Measurements from ENCODE around the gene ADARB1.

Gene ADARB1

DNA sequence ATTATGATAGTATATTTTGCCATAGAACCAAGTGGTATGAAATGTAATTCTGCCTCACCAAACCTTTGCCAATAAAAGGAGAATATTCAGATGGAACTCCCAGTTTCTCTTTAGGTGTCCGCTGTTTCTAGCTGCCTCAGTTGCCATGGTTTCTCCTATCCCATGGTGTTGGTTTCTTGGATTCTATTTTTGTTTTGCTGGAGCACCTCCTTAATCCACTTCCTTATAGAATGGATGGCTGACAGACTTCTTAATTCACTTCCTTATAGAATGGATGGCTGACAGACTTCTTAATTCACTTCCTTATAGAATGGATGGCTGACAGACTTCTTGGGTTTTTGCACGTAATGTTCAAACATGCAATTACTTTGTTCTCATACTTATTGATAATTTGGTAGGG is 43.7 kb downstream of the ADARB1 start:
- no peak for DNase-seq (ENCODE audit: low read depth)
- TF ChIP-seq, protein P1, sequence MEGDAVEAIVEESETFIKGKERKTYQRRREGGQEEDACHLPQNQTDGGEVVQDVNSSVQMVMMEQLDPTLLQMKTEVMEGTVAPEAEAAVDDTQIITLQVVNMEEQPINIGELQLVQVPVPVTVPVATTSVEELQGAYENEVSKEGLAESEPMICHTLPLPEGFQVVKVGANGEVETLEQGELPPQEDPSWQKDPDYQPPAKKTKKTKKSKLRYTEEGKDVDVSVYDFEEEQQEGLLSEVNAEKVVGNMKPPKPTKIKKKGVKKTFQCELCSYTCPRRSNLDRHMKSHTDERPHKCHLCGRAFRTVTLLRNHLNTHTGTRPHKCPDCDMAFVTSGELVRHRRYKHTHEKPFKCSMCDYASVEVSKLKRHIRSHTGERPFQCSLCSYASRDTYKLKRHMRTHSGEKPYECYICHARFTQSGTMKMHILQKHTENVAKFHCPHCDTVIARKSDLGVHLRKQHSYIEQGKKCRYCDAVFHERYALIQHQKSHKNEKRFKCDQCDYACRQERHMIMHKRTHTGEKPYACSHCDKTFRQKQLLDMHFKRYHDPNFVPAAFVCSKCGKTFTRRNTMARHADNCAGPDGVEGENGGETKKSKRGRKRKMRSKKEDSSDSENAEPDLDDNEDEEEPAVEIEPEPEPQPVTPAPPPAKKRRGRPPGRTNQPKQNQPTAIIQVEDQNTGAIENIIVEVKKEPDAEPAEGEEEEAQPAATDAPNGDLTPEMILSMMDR (IDR thresholded peaks at IDR 0.05; ENCODE audit: insufficient read depth, low read depth, low read length, missing control alignments): no peak
- H3K4me3 ChIP-seq (ENCODE audit: low read length): no peak overlapping the region

DNA sequence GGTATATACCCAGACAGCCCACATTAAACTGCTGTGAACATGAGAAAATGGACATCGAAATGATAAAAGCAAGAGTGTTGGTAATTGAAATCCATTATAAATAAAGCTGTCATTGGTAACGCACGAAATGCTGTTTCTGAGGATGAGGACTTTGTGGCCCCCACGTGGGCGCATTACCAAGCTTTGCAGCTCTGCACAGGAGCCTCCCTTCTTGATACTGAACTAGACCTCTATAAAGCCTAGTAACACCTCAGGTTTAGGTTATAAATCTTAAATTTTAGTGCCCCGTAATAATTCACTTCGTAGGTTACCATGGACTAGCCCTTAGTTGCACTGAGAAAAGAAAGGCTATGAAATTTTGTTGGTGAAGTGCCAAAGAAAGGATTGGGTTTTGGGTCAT is 45.4 kb downstream of the ADARB1 start:
- TF ChIP-seq, protein P1 (IDR thresholded peaks at IDR 0.05; ENCODE audit: insufficient read depth, low read depth, low read length, missing control alignments): no peak
- H3K4me3 ChIP-seq (ENCODE audit: low read length): no peak overlapping the region
- DNase-seq (ENCODE audit: low read depth): no peak

DNA sequence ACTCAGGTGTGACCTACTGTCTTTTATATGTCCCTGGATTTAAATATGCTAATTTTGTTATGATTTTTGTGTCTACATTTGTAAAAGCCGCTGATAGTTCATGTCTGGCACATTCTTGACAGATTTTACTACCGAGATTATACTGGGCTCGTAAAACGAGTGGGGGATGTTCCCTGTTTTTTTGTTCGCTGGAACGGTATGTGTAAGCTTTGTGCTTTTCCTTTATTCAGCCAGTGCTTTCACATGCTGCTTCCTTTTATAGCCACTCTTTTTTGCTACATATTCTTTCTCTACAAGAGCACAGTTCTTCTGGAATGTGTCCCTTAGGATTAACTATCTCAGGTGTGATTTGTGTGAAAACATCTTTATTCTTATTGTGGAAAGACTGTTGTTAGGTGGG is 46.6 kb downstream of the ADARB1 start:
- TF ChIP-seq, protein P1 (IDR thresholded peaks at IDR 0.05; ENCODE audit: insufficient read depth, low read depth, low read length, missing control alignments): no peak
- H3K4me3 ChIP-seq (ENCODE audit: low read length): no peak overlapping the region
- no peak for DNase-seq (ENCODE audit: low read depth)

DNA sequence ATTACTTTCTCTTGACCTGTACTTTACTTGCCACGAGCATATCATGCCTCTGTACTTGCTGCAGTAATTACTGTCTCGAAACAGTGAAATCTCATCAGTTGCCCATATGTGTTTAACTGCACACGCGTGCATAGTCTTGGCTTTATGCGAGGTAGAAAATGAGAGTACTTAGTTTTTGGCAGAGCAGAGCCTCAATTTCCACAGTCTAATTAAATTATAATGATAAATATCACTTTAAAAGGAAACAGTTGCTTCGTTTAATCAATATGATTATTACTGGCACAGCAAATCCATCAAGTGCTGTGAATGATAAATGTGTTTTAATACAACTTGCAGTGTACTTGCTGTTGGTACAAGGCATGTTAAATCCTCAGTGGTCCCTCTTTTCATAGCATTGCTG is 47.6 kb downstream of the ADARB1 start:
- H3K4me3 ChIP-seq (ENCODE audit: low read length): no peak overlapping the region
- TF ChIP-seq, protein P1 (IDR thresholded peaks at IDR 0.05; ENCODE audit: insufficient read depth, low read depth, low read length, missing control alignments): no peak
- no peak for DNase-seq (ENCODE audit: low read depth)

DNA sequence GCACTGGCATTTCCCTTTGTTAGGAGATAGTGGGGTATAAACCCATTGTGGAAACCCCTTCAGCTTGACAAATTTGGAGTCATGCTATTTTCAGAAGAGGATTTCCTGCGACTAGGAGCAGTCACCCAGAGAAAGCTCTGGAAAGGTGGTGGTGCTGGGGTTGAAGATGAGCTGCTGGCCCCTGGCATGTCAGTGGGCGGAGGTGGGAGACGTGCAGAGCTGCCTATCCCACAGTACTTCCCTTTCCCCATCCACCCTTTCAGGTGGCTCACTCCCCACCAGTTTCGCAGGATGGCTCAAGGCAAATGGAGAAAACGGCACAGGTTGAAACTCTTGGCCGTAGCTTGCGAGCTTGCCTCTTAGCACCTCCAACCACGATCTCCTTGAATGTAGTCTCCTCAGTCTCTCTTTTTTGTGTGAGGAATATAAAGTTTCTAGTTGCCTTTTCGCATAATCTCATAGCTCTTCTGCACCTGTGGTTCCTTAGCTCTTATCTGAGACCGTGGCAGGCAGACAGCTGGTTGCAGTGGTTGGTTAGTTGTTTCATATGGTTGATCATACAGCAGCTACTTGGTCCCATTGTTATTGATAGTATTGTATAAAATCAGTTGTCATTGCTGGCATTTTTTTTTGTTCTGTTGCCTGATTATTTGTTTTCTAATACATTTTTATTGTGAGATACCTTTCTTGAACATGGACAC is 48.2 kb downstream of the ADARB1 start:
- DNase-seq (ENCODE audit: low read depth): no peak
- TF ChIP-seq, protein P1 (IDR thresholded peaks at IDR 0.05; ENCODE audit: insufficient read depth, low read depth, low read length, missing control alignments): no peak
- no peak overlapping the region for H3K4me3 ChIP-seq (ENCODE audit: low read length)

DNA sequence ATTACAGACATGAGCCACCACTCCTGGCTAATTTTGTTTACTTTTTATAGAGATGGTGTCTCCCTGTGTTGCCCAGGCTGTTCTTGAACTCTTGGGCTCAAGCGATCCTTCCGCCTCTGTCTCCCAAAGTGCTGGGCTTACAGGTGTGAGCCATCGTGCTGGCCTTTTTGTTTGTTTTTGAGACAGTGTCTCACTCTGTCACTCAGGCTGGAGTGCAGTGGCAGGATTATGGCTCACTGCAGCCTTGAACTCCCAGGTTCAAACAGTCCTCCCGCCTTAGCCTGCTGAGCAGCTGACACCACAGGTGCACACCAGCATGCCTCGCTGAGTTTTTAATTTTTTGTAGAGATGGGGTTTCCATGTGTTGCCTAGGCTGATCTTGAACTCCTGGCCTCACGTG is 49.1 kb downstream of the ADARB1 start:
- TF ChIP-seq, protein P1 (IDR thresholded peaks at IDR 0.05; ENCODE audit: insufficient read depth, low read depth, low read length, missing control alignments): no peak
- H3K4me3 ChIP-seq (ENCODE audit: low read length): no peak overlapping the region
- DNase-seq (ENCODE audit: low read depth): no peak

DNA sequence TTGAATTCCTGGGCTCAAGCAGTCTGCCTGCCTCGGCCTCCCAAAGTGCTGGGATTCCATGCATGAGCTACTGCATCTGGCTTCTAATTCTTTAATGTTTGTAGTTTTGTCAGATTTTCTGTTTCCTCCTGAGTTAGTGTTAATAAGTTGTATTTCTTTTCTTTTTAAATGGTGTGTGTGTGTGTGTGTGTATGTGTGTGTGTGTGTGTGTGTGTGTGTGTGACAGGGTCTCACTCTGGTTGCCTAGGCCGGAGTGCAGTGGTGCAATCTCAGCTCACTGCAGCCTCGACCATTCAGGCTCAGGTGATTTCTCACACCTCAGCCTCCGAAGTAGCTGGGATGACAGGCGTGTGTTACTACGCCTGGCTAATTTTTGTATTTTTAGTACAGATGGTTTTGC is 50.2 kb downstream of the ADARB1 start:
- TF ChIP-seq, protein P1 (IDR thresholded peaks at IDR 0.05; ENCODE audit: insufficient read depth, low read depth, low read length, missing control alignments): no peak
- no peak for DNase-seq (ENCODE audit: low read depth)
- H3K4me3 ChIP-seq (ENCODE audit: low read length): no peak overlapping the region

Measured in epithelial cell of esophagus (primary cell).